Fibroblast of lung (primary cell): ENCODE results near the gene CLPTM1. TPM values are rescaled to one million over a fixed set of nuclear protein-coding genes. Genes with fewer than 3 reads are reported as not detected.

Experiments
- DNase-seq, 2 donors: peaks; one replicate each; pipeline versions ENCODE4 v3.0.0 to v3.0.0-alpha.2; 2010; ENCODE audit warnings: low read depth in 2 of 2
- H2AFZ ChIP-seq: 2 replicates; pipeline ENCODE4 v1.5.1; 2012; ENCODE audit warnings: low read length, control low read depth, inconsistent platforms
- H3K27ac ChIP-seq: 2 replicates; pipeline ENCODE4 v1.5.1; 2011; ENCODE audit warnings: low read length, control low read depth; ENCODE audit not compliant: insufficient read depth
- H3K27me3 ChIP-seq: 2 replicates; pipeline ENCODE4 v1.5.1; 2011; ENCODE audit warnings: mild to moderate bottlenecking, low read length; ENCODE audit not compliant: control insufficient read depth, insufficient read depth
- H3K36me3 ChIP-seq: 2 replicates; pipeline ENCODE4 v1.5.1; 2011; ENCODE audit warnings: low read length; ENCODE audit not compliant: control insufficient read depth, insufficient read depth
- H3K4me1 ChIP-seq: 2 replicates; pipeline ENCODE4 v1.5.1; 2011; ENCODE audit warnings: low read length; ENCODE audit not compliant: control insufficient read depth, insufficient read depth; ENCODE audit errors: extremely low read depth
- H3K4me2 ChIP-seq: 2 replicates; pipeline ENCODE4 v1.5.1; 2011; ENCODE audit warnings: low read length, control low read depth; ENCODE audit not compliant: insufficient read depth; ENCODE audit errors: extremely low read depth
- H3K4me3 ChIP-seq, 4 experiments: fragments of 200-600 bp in 1 of 4; sonication (generic) in 1 of 4; replicated peaks in 1 of 4; 2 replicates each; pipeline ENCODE4 v1.5.1; 2011 to 2016; ENCODE audit warnings: low read length in 4 of 4, low read depth in 3 of 4, mild to moderate bottlenecking in 3 of 4, control low read depth in 2 of 4, inconsistent platforms in 1 of 4, mixed read lengths in 1 of 4; ENCODE audit not compliant: insufficient read depth in 1 of 4; ENCODE audit errors: control extremely low read depth in 1 of 4
- H3K79me2 ChIP-seq: 2 replicates; pipeline ENCODE4 v1.5.1; 2012; ENCODE audit warnings: mild to moderate bottlenecking, low read length, inconsistent platforms; ENCODE audit not compliant: control insufficient read depth, insufficient read depth
- H3K9ac ChIP-seq: 2 replicates; pipeline ENCODE4 v1.5.1; 2011; ENCODE audit warnings: mild to moderate bottlenecking, low read length, control low read depth; ENCODE audit not compliant: insufficient read depth
- H3K9me3 ChIP-seq: 2 replicates; pipeline ENCODE4 v1.5.1; 2012; ENCODE audit warnings: low read depth, low read length; ENCODE audit not compliant: control insufficient read depth, insufficient read depth
- H4K20me1 ChIP-seq: 2 replicates; pipeline ENCODE4 v1.5.1; 2011; ENCODE audit warnings: low read length; ENCODE audit not compliant: control insufficient read depth, insufficient read depth; ENCODE audit errors: extremely low read depth
- EZH2 ChIP-seq: IDR thresholded peaks from 2 replicates; pipeline ENCODE4 v1.5.1; 2012; ENCODE audit warnings: low read length, control low read depth, mild to moderate bottlenecking; ENCODE audit errors: missing control alignments
- polyA plus RNA-seq, 2 donors: library from polyadenylated mRNA; depleted of rRNA in 1 of 2; stranded (reverse) in 1 of 2; unstranded in 1 of 2; fragments of >200 nt; gene quantifications; 2 replicates each; pipeline ENCODE4 v1.2.1, GENCODE V29; 2011 to 2012; ENCODE audit warnings: missing spikeins in 1 of 2
- total RNA-seq: library from RNA; depleted of rRNA; stranded (reverse); fragments of >200 nt; gene quantifications from 2 replicates; pipeline ENCODE4 v1.2.1, GENCODE V29; 2014
- TF ChIP-seq, protein P1 (sequence below), 2 donors: IDR thresholded peaks in 1 of 2; conservative IDR thresholded peaks in 1 of 2; 1 replicate in 1 of 2; 2 replicates in 1 of 2; pipeline ENCODE4 v1.5.1; 2011 to 2012; ENCODE audit warnings: low read length in 2 of 2, control low read depth in 1 of 2, inconsistent platforms in 1 of 2, low read depth in 1 of 2, mild to moderate bottlenecking in 1 of 2

Gene CLPTM1
- total and polyA plus RNA-seq, 2 donors (not counting 1 experiment from before 2014, with no cell fraction given): 46.7 to 54.4 TPM

GRCh38 chr19:44959691-44960090 lies 4.5 kb downstream of the CLPTM1 start:
- H3K4me2 ChIP-seq: no peak overlapping the region
- H3K4me3 ChIP-seq: no peak overlapping the region
- H3K79me2 ChIP-seq: peaks cover 68% of the 10 kb centered on the region
- H4K20me1 ChIP-seq: no peaks in the 10 kb centered on the region
- no peaks in the 10 kb centered on the region for H3K9me3 ChIP-seq
- no peak for DNase-seq
- H3K27ac ChIP-seq: no peak overlapping the region
- H3K4me1 ChIP-seq: peaks cover 3% of the 10 kb centered on the region
- H2AFZ ChIP-seq: no peak overlapping the region
- TF ChIP-seq EZH2: no peak
- TF ChIP-seq, protein P1, sequence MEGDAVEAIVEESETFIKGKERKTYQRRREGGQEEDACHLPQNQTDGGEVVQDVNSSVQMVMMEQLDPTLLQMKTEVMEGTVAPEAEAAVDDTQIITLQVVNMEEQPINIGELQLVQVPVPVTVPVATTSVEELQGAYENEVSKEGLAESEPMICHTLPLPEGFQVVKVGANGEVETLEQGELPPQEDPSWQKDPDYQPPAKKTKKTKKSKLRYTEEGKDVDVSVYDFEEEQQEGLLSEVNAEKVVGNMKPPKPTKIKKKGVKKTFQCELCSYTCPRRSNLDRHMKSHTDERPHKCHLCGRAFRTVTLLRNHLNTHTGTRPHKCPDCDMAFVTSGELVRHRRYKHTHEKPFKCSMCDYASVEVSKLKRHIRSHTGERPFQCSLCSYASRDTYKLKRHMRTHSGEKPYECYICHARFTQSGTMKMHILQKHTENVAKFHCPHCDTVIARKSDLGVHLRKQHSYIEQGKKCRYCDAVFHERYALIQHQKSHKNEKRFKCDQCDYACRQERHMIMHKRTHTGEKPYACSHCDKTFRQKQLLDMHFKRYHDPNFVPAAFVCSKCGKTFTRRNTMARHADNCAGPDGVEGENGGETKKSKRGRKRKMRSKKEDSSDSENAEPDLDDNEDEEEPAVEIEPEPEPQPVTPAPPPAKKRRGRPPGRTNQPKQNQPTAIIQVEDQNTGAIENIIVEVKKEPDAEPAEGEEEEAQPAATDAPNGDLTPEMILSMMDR (conservative IDR thresholded peaks at IDR 0.05 in 1 of 2, IDR thresholded peaks at IDR 0.05 in 1 of 2; ENCODE audit: low read depth in 1 of 2, low read length in 2 of 2): no peak
- H3K27me3 ChIP-seq: no peaks in the 10 kb centered on the region
- peaks cover 6% of the 10 kb centered on the region for H3K36me3 ChIP-seq
- H3K9ac ChIP-seq: no peak overlapping the region

- H3K27ac ChIP-seq: no peak overlapping the region
- DNase-seq: no peak
- H4K20me1 ChIP-seq: no peaks in the 10 kb centered on the region
- no peak for TF ChIP-seq EZH2
- TF ChIP-seq, protein P1 (conservative IDR thresholded peaks at IDR 0.05 in 1 of 2, IDR thresholded peaks at IDR 0.05 in 1 of 2; ENCODE audit: low read depth in 1 of 2, low read length in 2 of 2): no peak
- H3K27me3 ChIP-seq: no peaks in the 10 kb centered on the region
- H3K79me2 ChIP-seq: peaks cover 59% of the 10 kb centered on the region
- H3K4me3 ChIP-seq: no peak overlapping the region
- no peak overlapping the region for H3K9ac ChIP-seq
- no peak overlapping the region for H3K4me2 ChIP-seq
- H2AFZ ChIP-seq: no peak overlapping the region
- no peaks in the 10 kb centered on the region for H3K9me3 ChIP-seq
- H3K4me1 ChIP-seq: peaks cover under 1% of the 10 kb centered on the region
- peaks cover 6% of the 10 kb centered on the region for H3K36me3 ChIP-seq
Measured at GRCh38 chr19:44960906-44961728, 5.9 kb downstream of the CLPTM1 start.

DNA sequence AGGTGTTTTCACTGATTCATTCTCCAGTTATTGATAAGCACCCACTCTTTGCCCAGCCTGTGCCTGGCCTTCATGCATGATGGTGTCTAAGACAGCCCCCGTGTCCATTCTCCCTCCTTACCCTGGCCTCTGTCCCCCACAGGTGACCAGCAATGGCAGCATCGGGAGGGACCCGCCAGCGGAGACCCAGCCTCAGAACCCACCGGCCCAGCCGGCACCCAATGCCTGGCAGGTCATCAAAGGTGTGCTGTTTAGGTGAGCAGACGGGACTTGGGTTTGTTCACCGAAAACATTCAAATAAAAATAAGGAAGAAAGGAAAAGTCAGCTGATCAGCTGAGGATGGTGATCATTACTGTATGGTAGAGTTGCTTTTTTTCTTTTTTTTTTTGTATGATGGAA lies 6.6 kb downstream of the CLPTM1 start:
- no peaks in the 10 kb centered on the region for H3K9me3 ChIP-seq
- H3K4me2 ChIP-seq: no peak overlapping the region
- no peak overlapping the region for H3K9ac ChIP-seq
- peaks cover 6% of the 10 kb centered on the region for H3K36me3 ChIP-seq
- peaks cover 52% of the 10 kb centered on the region for H3K79me2 ChIP-seq
- no peaks in the 10 kb centered on the region for H3K27me3 ChIP-seq
- H3K4me1 ChIP-seq: no peaks in the 10 kb centered on the region
- H3K4me3 ChIP-seq: no peak overlapping the region
- H3K27ac ChIP-seq: no peak overlapping the region
- no peak for DNase-seq
- no peak for TF ChIP-seq EZH2
- TF ChIP-seq, protein P1 (conservative IDR thresholded peaks at IDR 0.05 in 1 of 2, IDR thresholded peaks at IDR 0.05 in 1 of 2; ENCODE audit: low read depth in 1 of 2, low read length in 2 of 2): no peak
- no peak overlapping the region for H2AFZ ChIP-seq
- H4K20me1 ChIP-seq: no peaks in the 10 kb centered on the region
